SU-DHL-6 (cell line): ENCODE results near the gene CNPPD1.

ENCODE experiments used
- H2AFZ ChIP-seq: fragments of 200-600 bp; sonication (generic); 2 replicates; pipeline ENCODE4 v1.6.1; 2014; ENCODE audit warnings: low read depth, mild to moderate bottlenecking, moderate library complexity, mixed read lengths, antibody characterized with exemption, low read length; ENCODE audit not compliant: severe bottlenecking
- H3F3A ChIP-seq: fragments of 200-600 bp; shearing (Covaris generic); 2 replicates; pipeline ENCODE4 v1.6.0; 2016; ENCODE audit warnings: antibody characterized with exemption, mild to moderate bottlenecking; ENCODE audit not compliant: insufficient read depth
- H3K27ac ChIP-seq: fragments of 200-600 bp; sonication (generic); 2 replicates; pipeline ENCODE4 v1.5.1; 2016; ENCODE audit warnings: low read depth, mild to moderate bottlenecking, low read length, moderate library complexity, mixed read lengths
- H3K27me3 ChIP-seq: fragments of 200-600 bp; sonication (generic), shearing (Covaris generic); 2 replicates; pipeline ENCODE4 v1.6.0; 2014; ENCODE audit warnings: mild to moderate bottlenecking, low read length
- H3K36me3 ChIP-seq: fragments of 200-600 bp; sonication (generic); 2 replicates; pipeline ENCODE4 v1.6.1; 2014; ENCODE audit warnings: mild to moderate bottlenecking, low read length, mixed read lengths
- H3K4me2 ChIP-seq: fragments of 300-600, 200-600 bp; shearing (Covaris generic), sonication (generic); 2 replicates; pipeline ENCODE4 v1.6.0; 2014; ENCODE audit warnings: low read length, low read depth, mild to moderate bottlenecking; ENCODE audit not compliant: poor library complexity, severe bottlenecking
- H3K4me3 ChIP-seq: fragments of 200-600 bp; sonication (generic); 2 replicates; pipeline ENCODE4 v1.5.1; 2014; ENCODE audit warnings: antibody characterized with exemption, low read length, mild to moderate bottlenecking, mixed read lengths; ENCODE audit not compliant: insufficient read depth, poor library complexity, severe bottlenecking
- H3K79me2 ChIP-seq: fragments of 200-600 bp; sonication (generic); 2 replicates; pipeline ENCODE4 v1.6.1; 2014; ENCODE audit warnings: mild to moderate bottlenecking, low read length, moderate library complexity; ENCODE audit not compliant: insufficient read depth
- H3K9ac ChIP-seq: fragments of 200-600 bp; sonication (generic); 2 replicates; pipeline ENCODE4 v1.7.0; 2014; ENCODE audit warnings: mild to moderate bottlenecking, low read length
- H3K9me2 ChIP-seq: fragments of 200-600 bp; sonication (generic); replicated peaks from 2 replicates; pipeline ENCODE4 v1.6.1; 2014; ENCODE audit warnings: low read length; ENCODE audit not compliant: insufficient read depth
- H3K9me3 ChIP-seq: fragments of 200-600 bp; sonication (generic); 2 replicates; pipeline ENCODE4 v1.6.1; 2014; ENCODE audit warnings: low read length, mixed read lengths; ENCODE audit not compliant: insufficient read depth
- H4K20me1 ChIP-seq: fragments of 200-600 bp; sonication (generic); 2 replicates; pipeline ENCODE4 v1.6.1; 2014; ENCODE audit warnings: low read depth, mild to moderate bottlenecking, antibody characterized with exemption, low read length, moderate library complexity, mixed read lengths
- EZH2phosphoT487 ChIP-seq: fragments of 200-600 bp; sonication (generic), shearing (Covaris generic); conservative IDR thresholded peaks from 2 replicates; pipeline ENCODE4 v1.6.1; 2018; ENCODE audit warnings: mild to moderate bottlenecking, antibody characterized with exemption, low read length, moderate library complexity, mixed read lengths
- TF ChIP-seq, protein P1 (sequence below): fragments of 200-600 bp; sonication (generic); IDR thresholded peaks from one replicate; pipeline ENCODE4 v1.5.1; 2017; ENCODE audit warnings: antibody characterized with exemption, mild to moderate bottlenecking, low read length, moderate library complexity; ENCODE audit not compliant: insufficient read depth, poor library complexity, severe bottlenecking

The CNPPD1 gene

DNA sequence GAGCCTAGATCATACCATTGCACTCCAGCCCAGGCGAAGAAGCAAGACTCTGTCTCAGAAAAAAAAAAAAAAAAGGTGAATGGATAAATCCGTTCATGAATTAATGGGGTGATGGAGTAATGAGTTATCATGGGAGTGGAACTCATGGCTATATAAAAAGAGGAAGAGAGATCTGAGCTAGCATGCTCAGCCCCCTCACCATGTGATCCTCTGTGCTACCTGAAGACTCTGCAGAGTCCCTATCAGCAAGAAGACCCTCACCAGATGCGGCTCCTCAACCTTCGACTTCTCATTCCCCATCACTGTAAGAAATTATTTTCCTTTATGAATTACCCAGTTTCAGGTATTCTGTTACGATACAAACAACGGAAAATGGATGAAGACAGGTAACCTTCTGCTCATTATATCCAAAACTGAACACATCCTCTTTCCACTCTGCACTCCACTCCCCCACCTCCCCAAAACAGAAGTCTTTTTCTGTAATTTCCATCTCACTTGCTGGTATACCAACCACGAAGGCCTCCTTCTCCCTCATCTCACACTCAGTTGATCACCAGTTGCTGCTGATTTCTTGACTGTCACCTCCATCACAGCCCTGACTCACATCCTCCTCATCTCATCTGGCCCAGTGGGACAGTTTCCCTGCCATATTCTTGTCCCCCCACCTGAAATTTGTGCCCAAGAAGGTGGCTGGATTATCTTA lies 10.2 kb upstream of the CNPPD1 start:
- H4K20me1 ChIP-seq: no peaks in the 10 kb centered on the region
- no peak overlapping the region for H2AFZ ChIP-seq
- H3K27ac ChIP-seq: no peak overlapping the region

GRCh38 chr2:219184121-219184520 lies 7.4 kb upstream of the CNPPD1 start:
- Histone ChIP-seq H3K4me2 (no peak overlapping the region), H2AFZ (no peak overlapping the region), H4K20me1 (no peaks in the 10 kb centered on the region), H3K9me3 (no peaks in the 10 kb centered on the region), H3K27me3 (no peaks in the 10 kb centered on the region), H3K36me3 (no peaks in the 10 kb centered on the region), H3K4me3 (no peak overlapping the region), H3F3A (no peaks in the 10 kb centered on the region), H3K79me2 (peaks cover 13% of the 10 kb centered on the region), H3K9me2 (no peaks in the 10 kb centered on the region), H3K9ac (no peak overlapping the region), H3K27ac (no peak overlapping the region)
- TF ChIP-seq, protein P1, sequence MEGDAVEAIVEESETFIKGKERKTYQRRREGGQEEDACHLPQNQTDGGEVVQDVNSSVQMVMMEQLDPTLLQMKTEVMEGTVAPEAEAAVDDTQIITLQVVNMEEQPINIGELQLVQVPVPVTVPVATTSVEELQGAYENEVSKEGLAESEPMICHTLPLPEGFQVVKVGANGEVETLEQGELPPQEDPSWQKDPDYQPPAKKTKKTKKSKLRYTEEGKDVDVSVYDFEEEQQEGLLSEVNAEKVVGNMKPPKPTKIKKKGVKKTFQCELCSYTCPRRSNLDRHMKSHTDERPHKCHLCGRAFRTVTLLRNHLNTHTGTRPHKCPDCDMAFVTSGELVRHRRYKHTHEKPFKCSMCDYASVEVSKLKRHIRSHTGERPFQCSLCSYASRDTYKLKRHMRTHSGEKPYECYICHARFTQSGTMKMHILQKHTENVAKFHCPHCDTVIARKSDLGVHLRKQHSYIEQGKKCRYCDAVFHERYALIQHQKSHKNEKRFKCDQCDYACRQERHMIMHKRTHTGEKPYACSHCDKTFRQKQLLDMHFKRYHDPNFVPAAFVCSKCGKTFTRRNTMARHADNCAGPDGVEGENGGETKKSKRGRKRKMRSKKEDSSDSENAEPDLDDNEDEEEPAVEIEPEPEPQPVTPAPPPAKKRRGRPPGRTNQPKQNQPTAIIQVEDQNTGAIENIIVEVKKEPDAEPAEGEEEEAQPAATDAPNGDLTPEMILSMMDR: no peak
- TF ChIP-seq EZH2phosphoT487: no peak

More for the DNA sequence above, 10.2 kb upstream of the CNPPD1 start:
- Histone ChIP-seq H3K4me3 (no peak overlapping the region), H3K36me3 (no peaks in the 10 kb centered on the region), H3K9me3 (no peaks in the 10 kb centered on the region), H3K4me2 (no peak overlapping the region), H3K9ac (no peak overlapping the region), H3K9me2 (no peaks in the 10 kb centered on the region), H3K27me3 (no peaks in the 10 kb centered on the region), H3F3A (no peaks in the 10 kb centered on the region), H3K79me2 (no peaks in the 10 kb centered on the region)
- TF ChIP-seq, protein P1: no peak
- no peak for TF ChIP-seq EZH2phosphoT487

DNA sequence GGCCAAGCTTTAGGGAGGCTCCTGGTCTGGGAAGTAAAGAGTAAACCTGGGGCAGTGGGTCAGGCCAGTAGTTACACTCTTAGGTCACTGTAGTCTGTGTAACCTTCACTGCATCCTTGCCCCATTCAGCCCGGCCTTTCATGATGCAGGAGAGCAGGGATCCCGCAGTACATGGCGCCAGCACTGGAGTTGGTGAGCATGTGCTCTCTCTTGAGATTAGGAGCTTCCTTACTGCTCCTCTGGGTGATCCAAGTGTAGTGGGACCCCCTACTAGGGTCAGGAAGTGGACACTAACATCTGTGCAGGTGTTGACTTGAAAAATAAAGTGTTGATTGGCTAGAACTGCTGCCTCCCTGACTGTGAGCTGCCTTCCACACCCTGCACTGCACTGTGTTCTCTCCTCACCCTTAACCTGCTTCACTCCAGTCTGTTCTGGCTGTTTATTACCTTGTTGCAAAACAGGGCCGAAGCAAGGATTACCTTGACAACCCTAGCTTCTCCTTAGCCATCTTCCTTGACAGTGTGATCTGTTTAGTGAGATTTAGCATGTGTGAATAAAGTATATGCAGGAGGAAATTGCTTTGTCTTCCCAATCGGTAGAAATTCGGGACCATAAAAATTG lies 6.5 kb upstream of the CNPPD1 start:
- H3K9me3 ChIP-seq: no peaks in the 10 kb centered on the region
- TF ChIP-seq EZH2phosphoT487: no peak

More for the DNA sequence above, 6.5 kb upstream of the CNPPD1 start:
- H3K36me3 ChIP-seq: no peaks in the 10 kb centered on the region
- peaks cover 20% of the 10 kb centered on the region for H3K79me2 ChIP-seq
- no peak overlapping the region for H3K4me2 ChIP-seq
- no peaks in the 10 kb centered on the region for H3K27me3 ChIP-seq
- no peaks in the 10 kb centered on the region for H3K9me2 ChIP-seq
- H3F3A ChIP-seq: no peaks in the 10 kb centered on the region
- H4K20me1 ChIP-seq: no peaks in the 10 kb centered on the region
- no peak overlapping the region for H3K4me3 ChIP-seq
- H2AFZ ChIP-seq: no peak overlapping the region
- H3K9ac ChIP-seq: no peak overlapping the region
- no peak overlapping the region for H3K27ac ChIP-seq
